Jurkat, Clone E6-1 (cell line): ENCODE measurements around the gene CIPC.

Experiments
- DNase-seq: peaks from one replicate; pipeline ENCODE4 v3.0.0-alpha.2; 2011; ENCODE audit warnings: low read depth, low spot score
- H3K4me3 ChIP-seq: 2 replicates; pipeline ENCODE4 v1.5.1; 2011; ENCODE audit warnings: mild to moderate bottlenecking, low read length, control low read depth, moderate library complexity

CIPC gene

DNA sequence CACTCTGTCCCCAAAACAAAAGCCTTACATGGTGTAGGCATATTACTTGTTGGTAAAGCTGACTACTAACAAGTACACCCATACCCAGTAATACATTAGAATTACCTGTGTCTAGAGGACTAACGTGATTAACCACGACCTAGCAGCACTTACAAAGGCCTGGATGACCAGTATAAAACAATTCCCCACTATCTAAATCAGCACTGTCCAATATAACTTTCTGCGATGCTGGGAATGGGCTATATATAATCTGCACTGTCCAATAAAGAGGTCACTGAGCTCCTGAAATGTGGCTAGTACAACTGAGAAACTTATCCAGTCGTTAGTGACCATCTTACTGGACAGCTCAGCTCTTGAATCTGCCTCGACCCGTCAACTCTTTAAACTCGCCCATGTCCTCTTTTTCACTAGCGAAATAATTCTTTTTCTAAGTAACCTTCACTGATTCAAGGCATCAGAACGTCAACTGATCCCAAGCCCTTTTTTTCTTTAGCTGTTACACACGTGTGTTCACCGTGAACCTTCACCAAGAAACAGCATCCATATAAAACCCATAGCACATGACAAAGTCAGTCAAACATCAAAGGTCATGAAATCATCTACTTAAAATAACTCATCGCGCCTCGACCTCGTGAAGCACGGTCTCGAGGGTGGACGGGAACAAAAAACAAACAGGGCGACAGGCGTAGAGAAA lies 905 bp upstream of the CIPC start:
- H3K4me3 ChIP-seq: peak overlapping the region; percentile 71
- DNase-seq: peak; percentile 28

DNA sequence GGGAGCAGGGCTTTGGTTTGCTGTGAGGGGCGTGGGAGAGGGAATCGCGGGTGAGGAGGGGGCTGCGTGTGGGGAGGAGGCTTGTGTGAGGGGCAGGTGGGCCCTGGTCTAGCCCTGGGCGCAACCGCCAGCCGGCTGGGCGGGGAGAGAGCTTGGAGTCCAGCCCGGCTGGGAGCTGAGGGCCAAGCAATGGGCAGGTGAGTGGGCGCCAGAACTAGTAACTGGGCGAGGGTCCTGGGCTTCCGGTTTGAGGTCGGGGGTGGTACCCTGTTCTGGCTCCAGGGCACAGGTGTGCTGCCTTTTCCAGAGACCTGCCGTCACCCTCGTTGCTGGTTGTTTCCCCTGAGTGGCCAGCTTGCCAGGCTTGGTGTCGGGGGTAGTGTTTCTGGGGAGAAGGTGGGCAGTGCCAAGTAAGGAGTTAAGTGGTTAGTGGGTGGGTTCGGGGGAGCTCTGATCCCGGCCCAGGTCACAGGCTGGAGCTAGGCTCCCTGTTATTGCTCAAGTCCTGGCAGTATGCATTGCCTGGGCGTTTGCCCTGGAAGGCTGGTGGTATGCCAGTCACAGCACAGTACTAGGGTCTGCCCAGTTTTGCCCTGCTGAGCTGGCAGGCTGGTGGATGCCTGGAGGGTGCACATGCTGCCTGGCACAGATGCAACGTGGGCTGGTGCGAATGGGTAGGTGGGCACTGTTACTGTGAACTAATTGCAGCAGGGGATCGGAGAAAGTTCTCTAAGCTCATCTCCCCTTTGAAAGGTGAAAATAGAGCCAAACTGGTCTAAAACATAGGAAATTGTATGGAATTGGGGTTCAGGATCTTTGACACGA lies 683 bp downstream of the CIPC start:
- DNase-seq: no peak
- peak overlapping the region; percentile 81 for H3K4me3 ChIP-seq

DNA sequence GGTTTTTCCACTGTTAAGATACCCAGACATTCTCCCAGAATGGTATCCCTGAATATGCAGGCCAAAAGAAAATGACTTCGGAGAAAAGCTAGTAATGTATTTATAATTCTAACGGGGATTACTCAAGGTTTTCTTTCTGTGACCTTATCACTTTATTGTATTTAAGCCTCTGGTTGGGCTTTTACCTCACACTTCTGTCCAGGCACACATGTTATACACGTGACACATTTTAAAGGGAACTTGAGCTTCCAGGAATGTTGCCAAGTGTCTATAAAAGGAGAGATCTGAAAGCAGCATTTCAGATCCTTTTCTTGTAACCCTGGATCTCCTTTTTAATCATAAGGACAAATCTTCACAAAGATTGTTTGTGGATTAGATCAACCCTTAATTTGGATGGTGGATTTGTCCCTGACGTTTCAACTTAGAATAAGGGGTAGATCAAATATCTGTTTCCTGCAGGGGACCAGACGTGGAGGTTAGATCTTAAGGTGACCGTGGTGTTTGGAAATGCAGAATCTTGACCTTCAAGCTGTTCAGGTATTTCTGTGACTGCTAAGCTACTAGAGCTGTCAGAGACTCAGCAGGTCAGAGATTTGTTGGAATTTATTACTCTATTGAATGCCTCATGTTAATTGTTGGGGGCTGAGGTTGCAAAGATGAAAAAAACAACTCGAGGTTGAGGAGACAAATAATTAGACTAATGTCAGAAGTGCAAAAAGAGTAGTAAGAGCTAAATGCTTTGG lies 1.5 kb downstream of the CIPC start:
- no peak for DNase-seq
- no peak overlapping the region for H3K4me3 ChIP-seq

DNA sequence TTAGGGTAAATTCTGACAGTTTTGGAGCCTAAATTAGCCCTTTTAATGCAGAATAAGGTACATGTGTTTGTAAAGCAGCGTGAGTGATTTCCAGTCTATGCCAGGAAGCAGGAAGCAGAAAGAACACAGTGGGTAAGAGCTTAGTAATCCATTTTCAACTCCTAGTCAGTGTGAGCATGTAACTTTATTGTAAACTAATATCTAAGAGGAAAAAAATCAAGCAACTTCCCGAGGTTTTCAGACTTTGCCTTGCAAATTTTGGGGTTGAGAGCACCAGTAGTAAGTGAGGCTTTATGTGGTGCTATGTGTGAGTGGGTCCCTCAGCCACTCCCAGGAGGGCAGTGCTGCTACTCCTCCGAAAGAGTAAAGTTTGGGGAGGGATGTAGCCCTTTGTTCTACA lies 2.9 kb downstream of the CIPC start:
- no peak overlapping the region for H3K4me3 ChIP-seq
- no peak for DNase-seq

DNA sequence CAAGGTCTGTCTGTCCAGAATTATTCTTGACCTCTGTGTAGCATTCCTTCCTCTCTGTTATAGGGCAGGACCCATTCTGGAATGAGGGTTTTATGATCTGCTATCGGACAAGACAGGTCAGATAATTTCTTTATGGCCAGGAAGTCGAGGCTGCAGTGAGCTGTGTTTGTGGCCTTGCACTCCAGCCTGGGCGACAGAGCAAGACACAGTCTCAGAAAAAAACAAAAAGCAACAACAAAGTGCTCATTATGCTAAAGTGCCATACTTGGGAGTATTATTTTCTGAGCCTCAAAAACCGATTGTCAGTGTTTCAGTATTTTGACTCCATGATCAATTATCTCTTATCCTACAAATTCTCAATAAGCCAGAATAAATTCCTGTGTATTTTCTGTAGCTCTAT lies 4.1 kb downstream of the CIPC start:
- H3K4me3 ChIP-seq: no peak overlapping the region
- no peak for DNase-seq

DNA sequence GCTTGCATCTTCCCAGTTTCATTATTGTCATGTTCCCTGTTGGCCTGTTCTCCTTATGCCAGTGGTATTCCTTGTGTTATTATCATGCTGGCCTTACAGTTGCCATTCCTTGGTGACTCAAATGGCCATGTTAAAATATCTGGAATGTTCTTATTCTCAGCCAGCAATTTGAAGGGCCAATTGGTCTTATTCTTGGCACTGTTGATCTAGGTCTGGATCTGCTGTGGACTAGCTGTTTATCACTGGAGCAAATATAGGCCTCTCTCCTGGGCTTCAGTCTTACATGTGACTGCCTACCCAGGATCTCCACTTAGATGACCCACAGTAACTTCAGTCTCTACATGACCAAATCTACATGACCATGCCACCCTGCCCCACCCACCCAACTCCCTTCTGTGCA lies 5.4 kb downstream of the CIPC start:
- no peak for DNase-seq
- H3K4me3 ChIP-seq: no peak overlapping the region

DNA sequence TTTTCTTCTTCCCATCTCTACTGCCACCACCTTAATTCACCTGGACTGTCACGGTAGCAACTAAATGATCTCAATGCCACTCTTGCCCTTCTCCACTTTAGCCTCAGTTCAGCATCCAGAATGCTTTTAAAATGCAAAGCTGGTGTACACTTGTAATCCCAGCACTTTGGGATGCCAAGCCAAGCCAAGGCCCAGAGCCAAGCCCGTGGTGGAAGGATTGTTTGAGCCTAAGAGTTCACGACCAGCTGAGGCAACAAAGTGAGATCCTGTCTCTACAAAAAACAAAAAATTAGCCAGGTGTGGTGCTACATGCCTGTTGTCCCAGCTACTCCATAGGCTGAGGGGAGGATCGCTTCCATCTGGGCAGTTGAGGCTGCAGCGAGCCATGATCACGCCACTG lies 5.9 kb downstream of the CIPC start:
- DNase-seq: no peak
- H3K4me3 ChIP-seq: no peak overlapping the region

DNA sequence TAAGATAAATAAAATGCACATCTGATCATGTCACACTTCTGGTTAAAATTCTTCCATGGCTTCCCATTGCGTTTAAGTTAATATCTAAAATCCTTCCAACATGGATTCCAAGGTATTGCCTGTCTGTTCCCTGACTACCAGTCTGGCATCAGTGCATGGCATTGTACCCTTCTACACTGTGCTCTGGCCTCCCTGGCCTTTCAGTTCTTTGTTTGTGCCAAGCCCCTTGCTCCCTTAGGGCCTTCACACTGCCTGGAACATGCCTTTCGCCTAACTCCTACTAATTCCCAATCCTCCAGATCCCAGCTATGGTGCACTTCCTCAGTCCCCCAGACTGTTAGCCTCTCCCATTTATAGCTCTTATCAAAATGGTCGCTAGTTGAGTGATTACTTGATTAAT lies 6.3 kb downstream of the CIPC start:
- no peak for DNase-seq
- no peak overlapping the region for H3K4me3 ChIP-seq

DNA sequence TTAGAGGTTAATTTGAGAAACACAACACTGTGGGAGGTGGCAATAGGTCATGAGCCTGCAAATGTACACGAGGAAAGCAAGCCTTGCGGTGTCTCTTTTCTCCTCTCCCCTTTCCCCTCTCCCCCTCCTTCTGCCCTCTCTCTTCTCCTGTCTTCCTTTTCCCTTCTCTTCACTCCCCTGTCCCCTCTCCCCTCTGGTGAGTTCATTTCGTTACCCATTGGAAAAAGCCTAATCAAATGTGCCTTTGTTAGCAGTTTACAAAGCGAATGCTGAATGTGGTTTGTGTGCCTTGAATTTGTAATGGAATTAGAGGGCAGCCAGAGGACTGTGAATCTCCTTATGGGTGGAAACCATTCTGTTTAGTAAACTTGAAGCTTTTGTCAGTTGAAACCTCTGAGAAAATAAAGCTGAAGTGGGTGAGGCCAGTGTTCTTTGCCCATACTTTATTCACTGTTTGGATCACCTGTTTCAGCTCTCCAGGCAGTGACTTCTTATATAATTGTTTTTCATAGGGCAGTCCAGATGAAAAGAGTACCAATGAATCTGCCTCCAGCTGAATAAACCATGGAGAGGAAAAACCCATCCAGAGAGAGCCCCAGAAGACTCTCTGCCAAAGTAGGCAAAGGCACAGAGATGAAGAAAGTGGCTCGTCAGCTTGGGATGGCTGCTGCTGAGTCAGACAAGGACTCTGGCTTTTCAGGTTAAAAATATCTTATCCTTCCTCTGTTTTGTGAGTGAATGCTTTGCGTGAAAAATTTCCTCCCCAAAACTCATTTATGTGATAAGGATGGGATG lies 7.3 kb downstream of the CIPC start:
- no peak for DNase-seq
- no peak overlapping the region for H3K4me3 ChIP-seq

DNA sequence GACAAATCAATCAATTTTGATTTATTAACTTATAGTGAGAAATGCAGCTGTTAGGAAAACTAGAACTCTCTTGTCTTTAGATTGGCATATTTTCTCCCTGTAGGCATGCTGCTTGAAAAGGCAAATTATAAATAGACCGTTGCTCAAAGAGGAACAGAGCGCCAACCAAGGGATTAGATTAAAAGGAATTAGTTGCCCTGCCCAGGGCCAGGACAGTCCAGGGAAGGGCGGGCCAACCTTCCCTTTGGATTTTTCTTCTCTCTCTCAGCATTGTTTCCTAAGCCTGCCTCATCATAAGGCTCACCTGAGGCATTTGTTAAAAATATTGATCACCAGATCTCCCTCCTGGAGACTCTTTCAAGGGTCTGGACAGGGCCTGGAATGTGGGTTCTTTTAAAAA lies 8.6 kb downstream of the CIPC start:
- no peak overlapping the region for H3K4me3 ChIP-seq
- no peak for DNase-seq

DNA sequence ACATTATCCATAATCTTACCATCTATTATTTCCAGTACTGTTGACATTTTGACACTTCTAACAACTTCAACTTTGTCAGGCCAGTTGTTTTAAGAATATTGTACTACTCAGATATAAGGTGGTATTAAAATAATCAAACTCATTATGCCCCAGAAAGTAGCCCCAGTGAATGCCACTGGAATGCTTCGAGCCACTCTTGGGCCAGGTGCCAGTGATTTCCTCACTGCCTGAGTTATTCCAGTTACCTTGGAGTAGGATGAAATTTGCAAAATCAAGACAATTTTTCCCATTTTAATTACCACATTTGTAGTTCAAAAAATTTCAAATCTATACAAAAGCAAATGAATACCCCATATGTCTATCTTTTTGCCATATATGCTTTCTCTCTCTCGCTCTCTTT lies 9.2 kb downstream of the CIPC start:
- no peak overlapping the region for H3K4me3 ChIP-seq
- DNase-seq: no peak

DNA sequence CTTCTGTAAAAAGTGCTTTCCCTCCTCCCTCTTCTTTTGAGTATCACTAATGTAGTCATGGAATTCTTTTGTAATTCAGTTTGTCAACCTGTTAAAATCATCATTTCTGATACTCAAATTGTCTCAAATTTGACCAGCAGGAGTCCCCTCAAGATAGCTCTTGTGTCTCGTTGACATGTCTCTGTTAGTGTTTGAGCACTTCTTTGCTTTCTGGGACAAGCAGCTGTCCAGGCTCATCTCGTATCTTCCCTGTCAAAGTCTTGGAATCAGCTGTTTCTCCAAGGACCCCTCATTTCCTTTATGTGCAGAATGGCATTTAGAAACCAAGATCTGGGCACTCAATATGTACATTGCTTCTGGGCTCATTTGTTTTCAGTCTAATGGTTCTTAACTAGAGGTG lies 10.7 kb downstream of the CIPC start:
- DNase-seq: no peak

DNA sequence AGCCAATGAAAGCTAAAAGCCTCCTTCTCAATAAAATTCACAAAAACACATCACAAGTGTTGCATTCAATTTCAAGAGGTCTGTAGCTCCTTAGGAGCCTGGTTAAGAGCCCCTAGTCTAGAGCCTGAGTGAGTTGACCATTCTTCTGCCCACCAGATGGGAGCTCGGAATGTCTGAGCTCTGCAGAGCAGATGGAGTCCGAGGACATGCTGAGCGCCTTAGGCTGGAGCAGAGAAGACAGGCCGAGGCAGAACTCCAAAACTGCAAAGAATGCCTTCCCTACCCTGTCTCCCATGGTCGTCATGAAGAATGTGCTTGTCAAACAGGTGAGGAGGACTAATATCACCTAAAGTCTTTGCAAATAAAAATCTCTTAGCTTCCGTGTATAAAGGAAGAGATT lies 11.6 kb downstream of the CIPC start:
- DNase-seq: no peak
- no peak overlapping the region for H3K4me3 ChIP-seq

More for the DNA sequence above, 10.7 kb downstream of the CIPC start:
- H3K4me3 ChIP-seq: no peak overlapping the region

DNA sequence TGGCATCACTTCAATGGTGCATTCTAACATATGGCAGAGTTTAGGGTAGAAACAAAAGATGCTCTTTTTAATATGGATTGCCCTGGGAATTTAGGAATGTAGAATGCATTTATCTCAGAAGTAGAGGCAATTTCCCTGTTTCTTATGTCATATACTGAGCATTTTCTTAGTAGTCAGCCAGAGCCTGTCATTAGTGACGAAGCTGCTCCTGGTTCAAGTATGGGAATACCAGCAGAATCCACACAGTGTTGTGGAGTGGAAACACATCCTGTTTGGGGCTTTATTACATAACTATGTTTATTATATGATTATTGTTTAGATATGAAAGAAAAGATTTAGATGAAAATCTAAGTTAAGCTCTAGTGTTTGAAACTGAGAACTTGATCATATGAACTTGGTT lies 12.2 kb downstream of the CIPC start:
- H3K4me3 ChIP-seq: no peak overlapping the region
- no peak for DNase-seq

DNA sequence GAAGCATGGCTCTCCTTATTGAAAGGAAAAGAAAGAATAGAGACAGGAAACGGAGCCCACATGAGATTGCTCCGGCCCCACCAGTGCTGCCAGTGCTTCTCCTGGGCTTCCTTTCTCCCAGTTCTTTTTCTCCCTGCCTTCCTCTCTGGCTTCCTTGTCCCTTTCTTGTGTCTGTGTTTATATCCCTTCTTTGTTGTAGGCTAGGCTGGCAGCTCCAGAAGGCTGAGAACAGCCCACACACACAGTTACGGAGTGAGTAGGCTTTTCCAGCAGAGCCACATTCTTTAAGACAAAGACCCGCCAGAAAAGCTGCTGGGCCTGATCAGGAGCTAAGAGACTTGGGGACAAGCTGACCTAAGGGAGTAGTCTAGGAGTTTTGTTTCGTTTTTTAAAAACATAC lies 13.0 kb downstream of the CIPC start:
- H3K4me3 ChIP-seq: no peak overlapping the region
- DNase-seq: no peak

DNA sequence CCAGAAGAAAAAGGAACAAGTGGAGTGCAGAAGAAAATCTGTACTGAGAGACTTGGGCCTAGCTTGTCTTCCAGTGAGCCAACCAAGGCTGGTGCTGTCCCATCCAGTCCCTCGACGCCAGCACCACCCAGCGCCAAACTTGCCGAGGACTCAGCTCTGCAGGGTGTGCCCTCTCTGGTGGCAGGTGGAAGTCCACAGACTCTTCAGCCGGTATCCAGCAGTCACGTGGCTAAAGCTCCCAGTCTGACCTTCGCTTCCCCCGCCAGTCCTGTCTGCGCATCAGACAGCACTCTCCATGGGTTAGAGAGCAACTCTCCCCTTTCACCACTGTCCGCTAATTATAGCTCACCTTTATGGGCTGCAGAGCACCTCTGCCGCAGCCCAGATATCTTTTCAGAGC lies 15.6 kb downstream of the CIPC start:
- DNase-seq: no peak

DNA sequence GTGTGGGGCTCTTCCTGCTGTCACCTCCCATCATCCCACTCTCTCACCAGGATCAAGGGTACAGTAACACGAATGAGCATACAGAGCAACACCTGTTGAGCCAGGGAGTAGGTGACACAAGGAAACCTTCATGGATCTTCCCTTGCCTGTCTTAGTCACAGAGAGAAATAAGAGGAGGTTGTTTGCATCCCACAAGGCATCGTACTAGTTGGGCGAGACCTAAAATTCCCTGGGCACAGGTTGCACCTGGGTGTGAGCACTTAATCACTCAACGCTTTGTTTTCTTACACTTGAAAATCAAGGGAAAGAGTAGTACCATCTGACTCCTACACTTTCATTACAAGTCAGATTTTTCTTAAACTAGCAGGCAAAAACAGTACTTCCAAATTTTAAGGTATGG lies 16.6 kb downstream of the CIPC start:
- no peak overlapping the region for H3K4me3 ChIP-seq
- no peak for DNase-seq

More for the DNA sequence above, 15.6 kb downstream of the CIPC start:
- no peak overlapping the region for H3K4me3 ChIP-seq

DNA sequence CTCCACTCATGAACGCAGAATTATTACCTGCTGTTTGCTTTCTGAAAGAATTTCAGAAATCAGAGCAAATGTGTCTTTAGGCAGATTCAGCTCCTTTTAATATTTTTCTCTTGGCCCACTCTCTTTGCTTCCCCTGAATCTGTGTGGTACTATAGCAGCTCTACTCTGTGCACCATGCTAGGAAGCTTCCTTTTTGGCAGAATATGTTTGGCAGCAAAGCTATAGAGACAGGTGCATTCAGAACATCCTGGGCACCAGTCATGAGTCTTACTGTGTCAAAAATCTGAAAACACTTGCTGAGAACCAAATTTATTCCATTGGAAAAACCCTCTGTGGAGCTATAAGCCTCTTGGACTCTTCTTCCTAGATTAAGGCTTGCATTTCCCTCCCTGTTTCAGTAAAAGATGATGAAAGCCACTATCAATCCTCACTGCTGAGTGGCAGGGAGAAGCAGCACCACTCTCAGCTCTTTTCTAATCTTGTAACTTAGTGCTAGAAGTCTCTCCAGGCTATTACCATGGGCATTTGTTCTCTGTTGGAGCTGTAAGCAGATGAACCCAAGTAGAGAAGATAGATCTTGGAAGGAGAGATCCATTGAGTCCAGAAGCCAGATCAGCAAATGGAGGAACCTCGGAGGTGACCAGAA lies 18.2 kb downstream of the CIPC start:
- DNase-seq: no peak
- no peak overlapping the region for H3K4me3 ChIP-seq

DNA sequence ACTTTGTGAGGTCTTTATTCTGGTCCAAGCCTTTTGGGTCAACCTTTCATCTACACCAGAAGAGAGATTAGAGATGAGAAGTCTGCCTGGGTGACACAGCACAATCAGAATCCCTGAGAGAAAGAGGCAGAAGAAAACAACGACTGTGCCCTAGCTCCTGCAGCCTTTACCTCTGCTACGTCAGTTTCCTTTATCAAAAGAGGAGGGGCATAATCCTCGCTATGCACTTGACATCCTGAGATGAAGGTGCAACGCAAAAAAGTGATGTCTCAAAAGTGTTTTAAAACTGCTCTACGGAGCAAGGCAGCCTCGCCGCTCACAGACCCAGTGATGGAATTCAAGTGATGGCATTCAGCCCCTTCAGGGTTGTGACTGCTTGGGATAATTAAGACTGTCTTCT lies 21.8 kb downstream of the CIPC start:
- no peak for DNase-seq
- H3K4me3 ChIP-seq: no peak overlapping the region
